HG03097 (cell line): ENCODE results near the gene GAK.

Experiments
- ATAC-seq: cut with Tn5 transposase; IDR thresholded peaks from one replicate; pipeline ENCODE4 v1.9.1; 2021; ENCODE audit not compliant: unreplicated experiment, low FRiP score

Gene GAK

DNA sequence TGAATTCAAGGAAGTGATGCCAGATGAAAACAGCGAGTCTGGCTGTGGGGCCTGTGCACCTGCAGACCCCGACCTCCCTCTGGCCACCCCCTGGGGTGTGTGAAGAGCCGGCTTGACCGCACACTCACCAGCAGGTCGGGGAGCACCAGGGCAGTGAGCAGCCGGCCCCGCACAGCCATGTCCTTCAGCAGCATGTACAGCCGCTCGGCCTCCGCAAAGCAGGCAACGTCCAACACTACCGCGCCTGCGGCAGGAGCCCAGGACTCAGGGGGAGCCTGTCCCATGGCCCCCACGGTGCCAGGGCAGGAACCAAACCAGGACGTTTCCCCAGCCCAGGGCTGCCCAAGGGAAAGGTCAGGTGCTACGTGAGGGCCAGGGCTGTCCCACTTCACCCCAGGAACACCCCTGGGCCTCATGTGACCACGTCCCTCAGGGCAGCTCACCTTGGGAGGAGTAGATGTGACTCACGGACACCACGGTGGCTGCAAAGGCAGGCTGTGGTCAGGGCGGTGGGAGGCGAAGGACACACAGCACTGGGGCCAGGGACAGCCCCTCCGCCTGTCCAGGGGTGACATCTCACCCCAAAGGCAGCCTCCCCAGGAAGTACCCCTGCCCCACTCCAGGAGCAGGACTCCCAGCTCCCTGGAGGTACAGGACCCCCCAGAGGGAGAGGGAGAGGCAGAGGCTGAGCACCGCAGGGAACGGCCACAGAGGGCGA is 33.1 kb upstream of the GAK start:
- ATAC-seq, result no peak

DNA sequence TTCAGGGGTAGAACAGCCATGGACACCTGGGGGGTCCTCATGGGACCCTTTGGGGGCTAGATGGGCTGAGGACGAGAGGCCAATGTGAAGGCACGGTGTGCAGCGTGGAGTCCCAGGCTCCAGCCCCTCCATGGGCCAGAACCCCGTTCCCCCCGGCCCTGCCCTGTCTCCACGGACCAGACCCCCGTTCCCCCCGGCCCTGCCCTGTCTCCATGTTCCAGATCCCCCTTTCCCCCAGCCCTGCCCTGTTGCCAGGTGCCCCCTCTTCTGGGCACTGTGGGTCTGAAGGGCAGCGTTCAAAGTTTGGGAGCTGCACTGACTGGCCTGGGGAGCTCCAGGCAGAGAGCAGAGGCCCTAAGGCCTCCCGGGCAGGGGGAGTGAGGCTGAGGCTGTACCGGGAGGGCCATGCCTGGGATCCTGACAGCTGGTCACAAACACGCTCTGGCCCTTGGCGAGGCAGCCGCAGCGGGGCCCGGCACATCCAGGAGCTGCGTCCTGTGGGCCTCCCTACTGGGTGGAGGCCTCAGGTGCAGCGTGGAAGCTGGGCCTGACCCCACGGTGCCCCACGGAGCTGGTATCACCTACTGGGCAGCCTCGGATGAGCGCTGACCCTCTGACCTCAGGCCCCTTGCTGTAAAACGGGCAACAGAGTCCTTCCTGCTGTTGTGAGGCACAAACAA is 32.4 kb upstream of the GAK start:
- no peak for ATAC-seq

DNA sequence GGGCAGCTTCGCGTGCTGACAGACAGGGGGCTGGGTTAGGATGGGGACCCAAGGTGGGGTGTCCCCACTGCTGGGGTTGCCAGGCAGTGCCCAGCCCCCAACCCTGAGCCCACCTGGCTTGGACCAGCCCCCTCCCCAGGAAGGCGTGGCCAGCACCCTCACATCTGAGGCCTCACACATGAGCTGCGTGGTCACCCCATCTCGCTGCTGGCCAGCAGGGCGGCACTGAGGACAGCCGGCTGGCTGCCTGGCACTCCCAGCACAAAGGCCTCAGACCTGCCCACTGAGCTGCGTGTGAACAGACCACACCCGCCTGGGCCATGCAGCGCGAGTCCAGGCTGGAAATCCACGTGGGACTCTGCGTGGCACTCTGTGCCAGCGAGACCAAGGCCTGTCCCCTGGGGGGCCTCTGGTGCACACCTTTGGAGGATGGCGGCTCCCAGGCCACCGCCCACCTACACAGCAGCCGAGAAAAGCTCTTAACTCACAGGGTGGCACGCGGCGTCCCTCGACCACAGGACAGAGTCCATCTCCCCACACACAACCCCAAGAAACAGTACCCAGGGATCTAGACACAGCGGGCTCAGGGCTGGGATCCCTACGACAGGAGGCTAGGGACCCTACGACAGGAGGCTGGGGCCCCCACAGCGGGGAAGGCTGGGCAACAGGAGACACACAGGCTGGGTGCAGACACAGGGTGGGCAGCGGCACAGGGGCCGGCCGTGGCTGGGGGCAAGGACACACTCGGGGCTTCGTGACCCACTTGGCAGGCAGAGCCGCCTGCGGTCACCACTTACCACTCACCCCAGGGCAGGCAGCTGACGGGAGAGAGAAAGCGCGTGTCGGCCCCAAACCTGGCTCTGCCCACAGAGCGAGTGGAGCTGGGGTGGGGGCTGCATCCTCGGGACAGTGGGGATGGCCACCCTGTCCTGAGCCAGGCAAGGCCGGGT is 31.4 kb upstream of the GAK start:
- no peak for ATAC-seq

DNA sequence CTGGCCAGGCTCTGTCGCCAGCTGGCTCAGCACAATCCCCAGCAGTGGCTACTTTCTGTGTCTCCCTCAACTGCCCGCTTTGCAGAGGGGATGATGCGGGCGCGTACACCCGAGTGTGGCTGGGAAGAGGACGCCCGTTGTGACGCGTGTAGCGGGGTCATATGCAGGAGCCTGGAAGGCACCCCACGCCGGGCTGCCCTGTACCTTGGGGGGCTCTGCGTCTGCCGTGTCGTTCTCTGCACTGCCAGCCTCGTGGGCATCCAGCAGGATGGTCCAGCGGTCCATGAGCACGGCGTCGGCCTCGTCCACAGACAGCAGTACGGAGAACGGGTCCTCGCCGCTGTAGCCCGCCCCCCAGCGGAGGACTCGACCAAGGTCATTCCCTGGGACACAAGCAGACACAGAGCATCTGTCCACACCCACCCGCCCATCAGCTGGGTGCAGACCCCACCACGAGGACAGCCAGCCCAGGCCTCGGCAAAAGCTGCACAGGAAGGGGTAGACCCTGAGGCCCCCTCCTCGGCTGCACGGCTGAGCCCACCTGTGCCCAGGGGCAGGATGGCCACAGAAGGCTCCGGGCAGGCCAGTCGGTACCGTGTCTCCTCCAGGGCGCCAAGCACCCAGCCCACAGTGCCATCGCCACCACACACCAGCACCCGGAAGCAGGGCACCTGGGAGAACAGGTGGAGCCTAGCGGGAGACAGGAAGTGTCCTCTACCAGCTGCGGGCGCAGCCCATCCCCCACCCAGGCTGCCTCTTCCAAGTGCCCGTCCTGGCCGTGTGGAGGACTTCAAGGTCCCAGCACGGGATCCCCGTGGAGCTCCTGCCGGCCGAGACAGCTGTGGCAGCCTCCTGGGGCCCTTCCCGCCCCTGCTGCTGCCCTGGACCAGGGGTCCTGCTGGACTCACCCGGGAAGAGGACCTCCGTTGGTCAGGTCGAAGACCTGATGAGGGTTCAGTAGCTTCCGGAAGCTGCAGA is 30.4 kb upstream of the GAK start:
- ATAC-seq, result no peak

DNA sequence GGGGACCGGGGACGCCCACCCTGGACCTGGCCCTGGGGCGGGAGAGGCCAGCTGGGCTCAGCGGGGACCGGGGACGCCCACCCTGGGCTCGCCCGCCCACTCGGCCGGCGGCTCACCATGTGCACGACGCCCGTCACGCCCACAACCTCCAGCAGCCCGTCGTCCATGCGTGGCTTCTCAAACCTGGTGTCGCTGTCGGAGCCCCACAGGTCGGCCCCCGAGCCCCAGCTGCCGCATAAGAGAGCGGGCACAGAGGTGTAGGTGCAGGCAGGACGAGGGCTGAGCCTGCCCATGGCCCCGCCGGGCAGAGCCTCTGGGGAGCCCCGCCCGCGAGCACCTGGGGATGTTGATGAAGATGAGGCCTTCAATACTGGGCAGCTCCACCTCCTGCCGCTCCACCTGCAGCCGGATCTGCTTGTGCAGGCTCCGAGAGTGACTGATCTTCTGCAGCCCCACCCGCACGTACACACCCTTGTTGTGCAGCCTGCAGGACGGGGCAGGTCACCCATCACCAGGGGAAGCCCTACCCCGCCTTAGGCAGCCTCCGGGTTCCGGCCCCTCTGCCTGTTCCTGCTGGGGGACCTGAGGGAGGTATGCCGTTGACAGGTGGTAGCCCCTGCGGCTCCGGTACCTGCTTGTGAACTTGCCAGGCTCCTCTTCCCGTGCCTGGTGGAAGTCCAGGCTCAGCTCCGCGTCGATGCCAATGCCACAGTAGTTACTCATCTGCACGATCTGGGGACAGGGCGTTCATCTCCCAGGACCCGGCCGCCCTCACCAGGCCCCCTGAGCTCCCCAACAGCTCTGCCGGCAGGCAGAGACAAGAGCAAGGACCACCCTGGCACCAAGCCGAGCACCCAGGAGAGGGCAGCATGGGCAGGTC is 29.5 kb upstream of the GAK start:
- no peak for ATAC-seq

DNA sequence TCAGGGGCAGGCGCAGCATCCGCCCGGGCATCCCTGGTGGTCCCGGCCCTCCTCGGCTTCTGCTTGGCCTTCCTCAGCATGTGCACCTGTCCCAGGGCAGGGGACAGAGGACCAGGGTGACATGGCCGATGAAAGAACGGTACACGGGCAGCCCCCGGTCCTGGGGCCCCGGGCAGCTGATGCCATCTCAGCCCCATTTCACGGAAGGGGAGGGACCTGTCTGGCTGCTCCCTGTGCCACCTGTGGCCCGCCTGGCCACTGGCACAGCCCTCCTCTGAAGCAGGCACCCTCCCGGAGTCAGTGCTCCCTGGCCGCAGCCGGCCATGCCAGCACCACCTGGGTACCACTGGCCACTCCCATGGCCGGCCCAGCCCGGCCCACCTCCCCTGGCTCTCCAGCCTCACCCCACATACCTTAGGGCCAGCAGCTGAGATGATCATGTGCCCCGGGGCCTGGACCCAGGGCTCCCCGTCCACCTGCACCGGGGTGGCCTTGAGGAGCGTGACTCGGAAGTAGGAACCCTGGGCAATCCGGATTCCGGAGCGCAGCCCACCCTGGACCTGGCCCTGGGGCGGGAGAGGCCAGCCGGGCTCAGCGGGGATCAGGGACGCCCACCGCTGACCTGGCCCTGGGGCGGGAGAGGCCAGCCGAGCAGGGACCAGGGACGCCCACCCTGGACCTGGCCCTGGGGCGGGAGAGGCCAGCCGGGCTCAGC is 28.7 kb upstream of the GAK start:
- ATAC-seq, result no peak

DNA sequence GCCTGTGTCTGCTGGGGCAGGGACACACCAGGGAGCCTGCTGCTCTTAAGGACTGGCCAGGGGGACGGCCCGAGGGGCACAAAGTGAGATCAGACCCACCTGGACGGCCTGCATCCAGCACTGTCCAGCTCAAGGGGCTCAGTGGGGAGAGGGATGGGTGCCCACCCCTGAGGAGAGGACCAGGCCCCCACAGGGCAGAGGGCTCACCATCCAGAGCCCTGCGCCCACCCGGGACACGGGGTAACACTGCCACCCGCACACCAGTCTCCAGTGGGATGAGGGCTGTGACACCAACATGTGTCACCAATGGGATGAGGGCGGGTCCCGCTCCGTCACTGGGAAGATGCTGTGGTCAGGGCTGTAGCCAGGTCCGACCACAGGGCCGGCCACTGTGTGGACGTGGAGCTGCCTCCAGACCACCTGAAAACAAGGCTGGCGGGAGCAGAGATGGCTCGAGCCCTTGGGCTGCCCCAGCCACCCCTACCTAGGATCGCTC is 28.1 kb upstream of the GAK start:
- ATAC-seq, result no peak

DNA sequence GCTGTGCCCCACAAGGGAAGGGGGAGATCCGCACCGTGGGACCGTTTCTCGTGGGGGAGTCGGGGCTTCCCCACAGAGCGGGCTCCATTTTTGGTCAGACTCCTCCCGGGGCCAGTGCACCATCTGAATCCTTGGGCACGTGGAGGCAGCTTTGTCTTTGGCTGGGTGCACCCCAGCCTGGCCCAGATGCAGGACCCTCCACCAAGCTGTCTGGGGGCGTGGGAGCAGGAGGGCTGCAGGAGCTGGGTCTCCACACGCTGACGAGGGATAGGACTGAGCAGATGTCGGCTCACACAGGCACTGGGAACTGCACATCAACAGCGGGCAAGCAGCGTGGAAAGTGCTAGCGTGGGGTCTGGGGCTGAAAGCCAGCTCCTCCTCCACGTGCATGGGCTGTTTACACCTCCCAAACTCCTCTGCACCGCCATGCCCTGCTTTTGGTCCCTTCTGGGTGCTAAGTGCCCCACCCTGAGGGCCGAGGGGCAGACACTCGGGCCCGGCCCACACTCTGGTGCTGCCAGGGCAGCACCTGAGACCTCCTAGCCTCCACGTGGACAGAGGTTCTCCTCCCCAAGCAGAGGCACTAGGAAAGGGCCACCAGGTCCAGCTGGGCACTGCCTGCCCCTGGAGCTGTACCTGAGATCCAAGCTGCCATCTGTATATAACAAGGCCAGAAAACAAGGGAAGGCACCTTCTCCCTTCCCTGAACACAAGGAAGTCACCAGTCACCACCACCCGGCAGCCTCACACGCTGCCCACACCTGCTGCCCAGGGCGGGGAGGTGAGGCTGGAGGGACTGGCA is 27.4 kb upstream of the GAK start:
- ATAC-seq, result no peak

DNA sequence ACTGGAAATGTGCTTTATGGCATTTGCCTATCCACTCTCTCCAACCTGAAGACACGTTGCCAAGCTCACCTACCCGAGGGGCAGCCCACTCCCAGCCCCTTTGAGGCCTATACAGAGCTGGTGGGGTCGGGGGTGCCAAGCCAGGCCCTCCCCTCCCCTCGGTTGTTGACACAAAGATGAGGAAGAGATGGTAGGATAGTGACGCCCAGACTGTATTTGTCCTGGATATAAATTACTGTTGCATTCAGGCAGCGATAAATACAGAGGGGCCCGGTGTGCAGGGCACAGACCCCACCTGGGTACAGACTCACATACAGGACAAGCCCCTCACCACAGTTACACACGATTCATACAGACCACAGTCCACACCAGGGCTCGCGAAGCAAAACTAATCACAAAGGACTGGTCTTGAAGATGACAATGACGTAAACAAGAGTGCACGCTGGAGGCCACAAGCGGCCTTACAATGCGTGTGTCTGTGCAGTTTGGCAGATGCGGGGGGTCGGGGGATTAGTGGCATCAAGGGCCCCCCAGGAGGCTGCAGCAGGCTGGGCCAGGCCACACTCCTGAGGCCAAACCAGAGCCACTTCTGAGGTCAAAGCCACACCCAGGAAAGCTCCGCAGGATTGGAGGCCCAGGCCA is 26.7 kb upstream of the GAK start:
- ATAC-seq, result no peak

DNA sequence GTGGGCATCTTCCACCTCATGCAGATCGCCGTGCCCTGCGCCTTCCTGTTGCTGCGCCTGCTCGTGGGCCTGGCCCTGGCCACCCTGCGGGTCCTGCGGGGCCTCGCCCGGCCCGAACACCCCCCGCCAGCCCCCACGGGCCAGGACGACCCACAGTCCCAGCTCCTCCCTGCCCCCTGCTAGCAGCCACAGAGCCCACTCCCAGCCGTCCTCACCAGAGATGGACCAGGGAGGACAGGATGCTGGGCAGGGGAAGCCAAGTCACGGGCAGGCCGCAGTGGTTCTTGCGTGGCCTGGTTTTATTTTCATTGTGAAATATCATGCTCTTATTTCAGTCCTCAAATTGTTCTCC is 26.2 kb upstream of the GAK start:
- no peak for ATAC-seq

DNA sequence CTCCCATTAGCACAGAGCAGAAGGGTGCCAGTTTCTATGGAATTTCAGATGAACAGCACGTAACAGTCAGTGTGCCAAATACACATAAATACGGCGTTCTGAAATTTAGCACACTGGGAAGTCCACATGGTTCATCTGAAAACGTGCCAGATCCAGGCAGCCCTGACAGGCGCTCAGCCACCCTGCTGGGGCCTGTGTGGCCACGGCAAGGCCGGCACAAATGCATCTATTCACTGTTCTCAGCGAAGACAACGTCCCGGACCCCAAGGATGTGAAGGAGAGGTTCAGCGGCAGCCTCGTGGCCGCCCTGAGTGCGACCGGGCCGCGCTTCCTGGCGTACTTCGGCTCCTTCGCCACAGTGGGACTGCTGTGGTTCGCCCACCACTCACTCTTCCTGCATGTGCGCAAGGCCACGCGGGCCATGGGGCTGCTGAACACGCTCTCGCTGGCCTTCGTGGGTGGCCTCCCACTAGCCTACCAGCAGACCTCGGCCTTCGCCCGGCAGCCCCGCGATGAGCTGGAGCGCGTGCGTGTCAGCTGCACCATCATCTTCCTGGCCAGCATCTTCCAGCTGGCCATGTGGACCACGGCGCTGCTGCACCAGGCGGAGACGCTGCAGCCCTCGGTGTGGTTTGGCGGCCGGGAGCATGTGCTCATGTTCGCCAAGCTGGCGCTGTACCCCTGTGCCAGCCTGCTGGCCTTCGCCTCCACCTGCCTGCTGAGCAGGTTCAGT is 25.6 kb upstream of the GAK start:
- no peak for ATAC-seq

DNA sequence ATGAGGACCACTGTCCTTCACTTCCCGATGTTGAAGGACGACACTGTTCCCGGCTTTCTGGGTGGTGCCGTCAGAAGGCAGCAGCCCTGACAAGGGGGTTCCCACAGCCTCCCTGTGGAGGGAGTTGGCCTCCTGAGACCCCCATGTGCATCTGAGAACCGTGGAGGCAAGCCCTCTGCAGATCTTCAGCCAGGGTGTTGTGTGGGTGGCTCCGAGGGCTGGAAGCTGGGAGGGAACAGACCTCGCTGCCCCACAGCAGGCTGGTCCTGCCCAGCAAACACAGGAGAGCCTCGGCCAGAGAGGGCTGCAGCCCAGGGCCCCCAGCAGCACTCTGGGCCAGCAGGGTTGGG is 25.1 kb upstream of the GAK start:
- ATAC-seq, result no peak

DNA sequence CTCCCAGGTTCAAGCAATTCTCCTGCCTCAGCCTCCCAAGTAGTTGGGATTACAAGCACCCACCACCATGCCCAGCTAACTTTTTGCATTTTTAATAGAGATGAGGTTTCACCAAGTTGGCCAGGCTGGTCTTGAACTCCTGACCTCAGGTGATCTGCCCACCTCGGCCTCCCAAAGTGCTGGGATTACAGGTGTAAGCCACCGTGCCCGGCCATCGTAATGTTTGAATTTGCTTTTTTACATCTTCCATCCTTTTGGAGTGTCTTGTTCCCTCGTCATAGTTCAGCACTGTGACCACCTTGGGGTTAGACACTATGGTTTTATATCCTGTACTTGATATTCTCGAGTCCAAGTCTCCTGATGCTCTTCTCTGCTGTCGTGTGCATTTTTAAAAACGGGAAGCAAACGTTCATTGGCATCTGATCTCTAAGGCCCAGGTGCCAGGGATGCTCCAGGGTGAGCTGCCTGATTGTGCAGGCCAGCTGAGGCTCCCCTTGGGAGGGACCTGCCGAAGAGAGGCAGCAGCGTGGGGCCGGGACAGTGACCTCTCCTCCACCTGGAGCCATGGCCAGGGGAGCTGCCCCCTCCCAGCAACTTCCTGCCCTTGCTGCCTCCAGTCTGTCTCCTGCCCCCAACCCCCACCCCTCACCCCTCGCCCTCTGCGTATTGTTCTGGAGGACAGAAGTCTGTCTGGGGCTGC is 24.6 kb upstream of the GAK start:
- ATAC-seq, result no peak

DNA sequence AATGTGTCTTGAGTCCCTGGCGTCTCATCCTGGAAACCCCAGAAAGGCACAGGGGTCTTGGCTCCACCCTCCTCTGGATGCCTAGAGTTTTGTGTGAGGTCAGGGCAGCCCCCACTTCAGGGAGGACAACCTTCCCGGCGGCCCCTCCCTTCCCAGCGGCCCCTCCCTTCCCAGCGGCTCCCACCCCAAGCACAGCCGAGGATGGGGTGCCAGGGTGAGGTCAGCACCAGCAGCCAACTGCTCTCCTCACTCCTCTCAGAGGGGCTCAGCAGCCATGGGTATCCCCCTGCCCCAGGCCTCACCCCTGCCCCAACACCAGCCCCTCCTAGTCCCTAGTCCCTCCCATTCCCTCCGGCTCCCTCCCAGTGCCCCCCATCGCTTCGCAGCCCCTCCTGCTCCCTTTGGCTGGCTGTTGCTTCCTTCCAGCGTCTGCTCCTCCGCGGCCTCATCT is 23.8 kb upstream of the GAK start:
- no peak for ATAC-seq

DNA sequence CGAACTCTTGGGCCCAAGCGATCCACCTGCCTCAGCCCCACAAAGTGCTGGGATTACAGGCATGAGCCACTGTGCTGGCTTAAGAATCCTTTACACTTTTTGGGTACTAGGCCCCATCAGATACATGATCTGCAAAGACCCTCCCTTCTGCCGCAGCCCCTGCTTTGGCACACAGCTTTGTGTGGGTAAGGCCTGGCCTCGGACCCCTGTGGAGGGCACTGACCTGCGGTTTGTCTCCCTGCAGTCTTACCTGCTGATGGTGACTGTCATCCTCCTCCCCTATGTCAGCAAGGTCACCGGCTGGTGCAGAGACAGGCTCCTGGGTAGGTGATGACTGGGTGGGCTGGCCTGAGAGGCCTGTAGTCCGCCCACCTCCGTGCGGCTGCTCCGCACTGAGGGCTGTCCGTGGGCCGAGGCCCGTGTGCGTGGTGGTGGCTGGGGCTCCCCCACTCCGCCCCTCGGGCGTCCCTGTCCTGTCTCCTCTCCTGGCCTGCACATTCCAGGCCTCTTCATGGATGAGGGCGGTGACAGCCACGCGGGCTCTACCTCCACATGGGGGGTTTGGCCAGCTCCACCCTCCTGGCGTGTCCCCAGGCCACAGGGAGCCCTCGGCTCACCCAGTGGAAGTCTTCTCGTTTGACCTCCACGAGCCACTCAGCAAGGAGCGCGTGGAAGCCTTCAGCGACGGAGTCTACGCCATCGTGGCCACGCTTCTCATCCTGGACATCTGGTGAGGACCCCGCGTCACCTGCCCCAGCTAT is 23.2 kb upstream of the GAK start:
- no peak for ATAC-seq
